H1 (cell line): ENCODE results near the gene KANSL1L.

Experiments
- CTCF ChIP-seq, 3 experiments: IDR thresholded peaks; 1 replicate in 2 of 3; 2 replicates in 1 of 3; pipeline versions ENCODE4 v1.5.1 to v1.6.1; 2011; ENCODE audit warnings: low read length in 3 of 3, mild to moderate bottlenecking in 3 of 3, inconsistent platforms in 2 of 3, low read depth in 1 of 3, moderate library complexity in 1 of 3; ENCODE audit not compliant: insufficient read depth in 1 of 3; ENCODE audit errors: control extremely low read depth in 1 of 3
- JUND ChIP-seq: IDR thresholded peaks from 2 replicates; pipeline ENCODE4 v1.6.1; 2011; ENCODE audit warnings: mild to moderate bottlenecking, improper control_type of control experiment, low read length
- RFX5 ChIP-seq: IDR thresholded peaks from 2 replicates; pipeline ENCODE4 v1.6.1; 2011; ENCODE audit warnings: low read depth, low read length, improper control_type of control experiment, borderline replicate concordance

- no peak for TF ChIP-seq JUND
- no peak for TF ChIP-seq CTCF (IDR thresholded peaks at IDR 0.05; ENCODE audit: control extremely low read depth in 1 of 3, insufficient read depth in 1 of 3, low read depth in 1 of 3, low read length in 3 of 3)
- TF ChIP-seq RFX5, result no peak
These were observed 115.4 kb downstream of the KANSL1L start for GRCh38 chr2:210055825-210056224.
